ENCODE data around the gene SARS1. TPM values are rescaled to one million over a fixed set of nuclear protein-coding genes. Genes with fewer than 3 reads are reported as not detected.

Gene SARS1
- total RNA-seq, 2 donors from 2014 or later: 123 to 132 TPM

GRCh38 chr1:109264379-109264755, 50.6 kb downstream of the SARS1 start:
- WGBS: 76% methylated on average over 5 of the region's 9 CpGs
- intact Hi-C loops (cut with DNase I): loop anchor here (5.0 kb wide), 1 partner anchor 138 kb away; no protein-coding TSS in a partner anchor
- H3K27me3 ChIP-seq (replicated peaks; ENCODE audit: insufficient read depth): no peaks in the 10 kb centered on the region

DNA sequence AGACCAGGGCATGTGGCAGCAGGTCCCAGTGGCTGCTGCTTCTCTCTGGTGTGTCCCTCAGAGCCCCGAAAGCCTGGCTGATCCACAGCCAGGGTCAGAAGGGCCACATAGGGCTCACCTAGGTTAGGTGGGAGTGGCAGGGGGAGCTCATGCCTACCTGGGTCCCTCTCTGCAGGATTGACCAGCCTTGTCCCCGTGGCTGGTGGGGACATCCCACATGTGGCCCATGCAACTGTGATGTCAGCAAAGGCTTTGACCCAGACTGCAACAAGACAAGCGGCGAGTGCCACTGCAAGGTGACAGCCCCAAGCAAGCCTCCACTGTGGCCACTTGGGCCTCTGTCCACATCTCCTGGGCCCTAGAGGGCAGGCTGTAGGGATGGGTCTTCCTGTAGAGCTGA, 51.3 kb downstream of the SARS1 start:
- no peak for DNase-seq (ENCODE audit: low spot score)
- H3K36me3 ChIP-seq: no peaks in the 10 kb centered on the region
- H3K4me1 ChIP-seq (replicated peaks): no peaks in the 10 kb centered on the region
- no peaks in the 10 kb centered on the region for H3K9me3 ChIP-seq
- TF ChIP-seq CTCF (IDR thresholded peaks at IDR 0.05) (no peak), POLR2AphosphoS5 (IDR thresholded peaks at IDR 0.05) (no peak), POLR2A (IDR thresholded peaks at IDR 0.05) (no peak)
- no peak overlapping the region for H3K4me3 ChIP-seq
- intact Hi-C loops (cut with DNase I): no loop called here
- H3K27ac ChIP-seq: no peak overlapping the region
- 87% methylated on average over 4 of the region's 4 CpGs for WGBS
- H3K27me3 ChIP-seq (replicated peaks; ENCODE audit: insufficient read depth): no peaks in the 10 kb centered on the region

More at GRCh38 chr1:109264379-109264755, 50.6 kb downstream of the SARS1 start:
- Histone ChIP-seq H3K36me3 (no peaks in the 10 kb centered on the region), H3K27ac (no peak overlapping the region), H3K9me3 (no peaks in the 10 kb centered on the region), H3K4me1 (replicated peaks) (no peaks in the 10 kb centered on the region), H3K4me3 (no peak overlapping the region)
- TF ChIP-seq CTCF (IDR thresholded peaks at IDR 0.05) (no peak), POLR2A (IDR thresholded peaks at IDR 0.05) (no peak), POLR2AphosphoS5 (IDR thresholded peaks at IDR 0.05) (no peak)
- DNase-seq (ENCODE audit: low spot score): no peak

GRCh38 chr1:109265741-109266330, 52.1 kb downstream of the SARS1 start:
- H3K36me3 ChIP-seq: no peaks in the 10 kb centered on the region
- no peaks in the 10 kb centered on the region for H3K9me3 ChIP-seq
- DNase-seq (ENCODE audit: low spot score): no peak
- no peaks in the 10 kb centered on the region for H3K27me3 ChIP-seq (replicated peaks; ENCODE audit: insufficient read depth)
- TF ChIP-seq POLR2AphosphoS5 (IDR thresholded peaks at IDR 0.05) (no peak), CTCF (IDR thresholded peaks at IDR 0.05) (no peak), POLR2A (IDR thresholded peaks at IDR 0.05) (no peak)
- WGBS: 95% methylated on average over 13 of the region's 13 CpGs
- no peaks in the 10 kb centered on the region for H3K4me1 ChIP-seq (replicated peaks)
- H3K27ac ChIP-seq: no peak overlapping the region
- H3K4me3 ChIP-seq: no peak overlapping the region
- intact Hi-C loops (cut with DNase I): no loop called here

DNA sequence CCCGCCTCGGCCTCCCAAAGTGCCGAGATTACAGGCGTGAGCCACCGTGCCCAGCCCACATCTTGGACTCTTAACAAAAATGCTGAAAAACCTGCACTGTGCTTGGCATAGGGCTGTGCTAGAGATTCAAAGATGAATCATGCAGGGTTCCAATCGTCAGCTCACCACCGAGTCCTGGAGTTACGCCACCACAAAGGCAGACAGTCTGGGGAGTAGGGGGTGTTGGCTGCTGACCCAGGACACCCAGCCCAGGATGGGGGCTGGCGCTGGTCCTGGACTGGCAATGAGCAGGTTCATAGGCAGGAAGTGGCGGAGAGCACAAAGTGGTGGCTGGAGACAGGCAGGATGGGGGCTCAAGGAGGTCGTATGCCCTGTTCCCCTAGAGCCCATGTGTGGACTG, 53.2 kb downstream of the SARS1 start:
- H3K27ac ChIP-seq: no peak overlapping the region

More for the DNA sequence above, 53.2 kb downstream of the SARS1 start:
- no peak overlapping the region for H3K4me3 ChIP-seq
- 56% methylated on average over 11 of the region's 11 CpGs for WGBS
- intact Hi-C loops (cut with DNase I): no loop called here
- TF ChIP-seq CTCF (IDR thresholded peaks at IDR 0.05) (no peak), POLR2A (IDR thresholded peaks at IDR 0.05) (no peak), POLR2AphosphoS5 (IDR thresholded peaks at IDR 0.05) (no peak)
- no peaks in the 10 kb centered on the region for H3K36me3 ChIP-seq
- no peaks in the 10 kb centered on the region for H3K9me3 ChIP-seq
- H3K27me3 ChIP-seq (replicated peaks; ENCODE audit: insufficient read depth): no peaks in the 10 kb centered on the region
- H3K4me1 ChIP-seq (replicated peaks): no peaks in the 10 kb centered on the region
- DNase-seq (ENCODE audit: low spot score): no peak

All from prostate gland (tissue), 2 donors.